ENCODE results near the gene EPHA3.

Gene EPHA3

GRCh38 chr3:89107461-89108290 lies at the start of gene EPHA3:
TSS of gene EPHA3 (plus strand) at chr3:89107621. CDS start at chr3:89107749, 128 bp downstream.
- no peak for DNase-seq (ENCODE audit: low read depth, low spot score)

GRCh38 chr3:89058371-89058770 lies 49.0 kb upstream of the EPHA3 start:
- no peak for DNase-seq (ENCODE audit: low read depth, low spot score)

DNA sequence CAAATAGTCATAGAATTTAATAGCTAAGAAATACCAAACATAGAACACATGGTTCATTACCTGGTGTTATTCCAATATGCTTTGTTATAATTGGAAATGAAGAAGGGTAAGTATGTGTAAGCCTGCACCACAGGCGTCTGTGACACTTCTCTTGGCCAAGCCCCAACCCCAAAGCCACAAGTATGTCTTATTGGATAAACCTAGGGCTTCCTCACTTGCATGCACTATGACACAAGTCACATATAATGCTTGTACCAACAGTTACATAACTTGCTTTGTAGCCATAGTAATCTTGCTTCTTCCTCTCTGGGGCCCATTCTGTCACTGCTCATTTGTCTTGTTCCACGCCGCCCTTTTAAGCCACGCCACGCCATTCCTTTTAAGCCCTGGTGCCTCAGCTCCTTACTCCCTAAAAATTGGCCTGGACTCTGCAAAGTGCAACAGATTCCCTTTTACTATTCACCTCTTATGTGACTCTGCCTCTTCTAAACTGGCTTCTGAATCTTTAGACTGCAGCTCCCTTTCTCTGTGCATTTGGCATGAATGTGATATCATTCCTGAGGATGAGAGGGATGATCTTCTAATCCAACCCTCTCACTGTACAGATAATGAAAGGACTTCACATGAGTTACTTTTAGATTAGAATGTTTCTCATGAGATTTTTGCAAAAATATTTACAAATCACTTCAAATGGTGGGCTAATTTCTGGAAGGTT lies 48.1 kb upstream of the EPHA3 start:
- no peak for DNase-seq (ENCODE audit: low read depth, low spot score)

GRCh38 chr3:89061259-89061658 lies 46.2 kb upstream of the EPHA3 start:
- no peak for DNase-seq (ENCODE audit: low read depth, low spot score)

DNA sequence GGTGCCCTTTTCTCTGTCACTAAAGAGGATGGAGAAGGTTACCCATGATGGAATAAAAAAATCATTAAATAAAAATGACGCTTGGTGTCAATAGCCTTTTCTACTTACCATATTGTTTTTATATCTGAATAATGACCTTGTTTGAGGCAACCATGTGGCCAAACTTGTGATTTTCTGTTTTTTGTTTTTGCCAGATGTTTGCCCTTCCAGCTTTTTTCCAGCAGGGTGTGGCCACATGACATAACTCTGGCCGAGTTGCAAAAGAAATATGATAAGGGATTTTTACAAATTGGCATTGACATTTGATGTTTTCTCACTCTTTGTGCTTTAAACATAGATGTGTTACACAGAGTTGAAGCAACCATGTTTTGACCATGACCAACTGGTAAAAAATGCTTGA lies 39.7 kb upstream of the EPHA3 start:
- DNase-seq (ENCODE audit: low read depth, low spot score) = no peak

GRCh38 chr3:89072642-89073041 lies 34.8 kb upstream of the EPHA3 start:
- no peak for DNase-seq (ENCODE audit: low read depth, low spot score)

GRCh38 chr3:89079944-89080343 lies 27.5 kb upstream of the EPHA3 start:
- DNase-seq (ENCODE audit: low read depth, low spot score) = no peak

GRCh38 chr3:89087851-89088250 lies 19.6 kb upstream of the EPHA3 start:
- no peak for DNase-seq (ENCODE audit: low read depth, low spot score)

GRCh38 chr3:89098173-89098572 lies 9.2 kb upstream of the EPHA3 start:
- DNase-seq (ENCODE audit: low read depth, low spot score) = no peak

DNA sequence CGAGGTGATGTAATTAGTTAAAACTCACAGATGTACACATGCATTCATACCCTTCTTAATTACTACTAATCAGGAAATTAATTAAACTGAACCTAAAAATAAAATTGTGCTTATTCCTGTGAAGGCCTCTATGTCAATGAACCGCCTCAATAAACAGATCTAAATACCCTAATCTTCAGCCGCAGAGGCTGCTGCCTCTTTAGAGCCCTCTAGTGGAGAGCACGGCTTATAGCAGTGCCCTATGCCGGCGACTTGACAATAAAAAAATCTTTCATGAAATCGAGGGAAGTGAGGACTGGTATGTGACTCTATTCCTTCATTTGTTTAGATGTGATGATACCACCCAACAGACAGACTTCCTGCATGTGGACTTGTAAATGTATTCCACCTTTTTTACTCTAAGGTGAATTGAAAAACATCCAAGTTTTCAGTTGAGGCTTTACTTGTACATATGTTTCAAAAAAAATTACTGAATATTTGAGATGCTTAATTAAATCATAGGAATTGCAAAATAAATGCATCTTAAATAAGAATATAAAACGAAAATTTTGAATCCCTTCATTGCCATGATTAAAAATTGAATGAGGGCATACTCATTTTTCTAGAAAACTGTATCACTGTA lies 8.3 kb upstream of the EPHA3 start:
- DNase-seq (ENCODE audit: low read depth, low spot score) = no peak

DNA sequence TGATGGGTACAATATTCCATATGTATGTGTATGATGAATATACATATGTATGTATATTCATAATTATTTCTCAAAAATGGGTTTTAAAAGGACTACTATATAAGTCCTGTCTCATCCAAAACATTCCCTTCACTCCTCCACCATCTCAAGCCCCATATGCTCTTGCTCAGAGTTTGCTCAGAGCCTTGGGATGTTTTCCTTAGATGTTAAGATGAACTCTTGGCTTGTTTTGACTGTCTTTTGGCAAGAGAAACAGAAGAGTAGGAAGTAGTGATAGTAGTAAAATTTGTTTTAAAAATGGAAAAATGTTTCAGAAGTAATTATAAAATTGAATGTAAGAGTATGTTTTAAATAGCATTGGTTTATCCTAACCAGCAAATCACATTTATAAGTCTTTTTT lies 6.2 kb upstream of the EPHA3 start:
- no peak for DNase-seq (ENCODE audit: low read depth, low spot score)

DNA sequence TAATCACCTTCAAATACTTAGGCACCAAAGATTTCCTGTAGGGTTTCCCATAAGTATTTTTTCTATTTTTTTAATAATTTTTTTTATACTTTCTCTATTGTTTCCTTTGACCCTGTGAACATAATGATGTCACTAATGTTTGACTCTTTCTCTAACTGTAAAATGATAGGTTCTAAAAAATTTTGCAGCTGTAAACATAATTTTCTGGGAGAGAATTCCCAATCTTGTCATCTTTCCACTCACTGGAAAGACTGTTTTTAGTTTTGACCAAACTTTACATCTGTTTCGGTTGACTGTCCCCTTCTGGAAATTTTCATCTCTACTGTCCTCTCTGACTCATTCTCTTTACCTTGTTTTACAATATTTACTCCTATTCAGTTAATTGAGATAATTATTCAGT lies 5.5 kb upstream of the EPHA3 start:
- no peak for DNase-seq (ENCODE audit: low read depth, low spot score)

DNA sequence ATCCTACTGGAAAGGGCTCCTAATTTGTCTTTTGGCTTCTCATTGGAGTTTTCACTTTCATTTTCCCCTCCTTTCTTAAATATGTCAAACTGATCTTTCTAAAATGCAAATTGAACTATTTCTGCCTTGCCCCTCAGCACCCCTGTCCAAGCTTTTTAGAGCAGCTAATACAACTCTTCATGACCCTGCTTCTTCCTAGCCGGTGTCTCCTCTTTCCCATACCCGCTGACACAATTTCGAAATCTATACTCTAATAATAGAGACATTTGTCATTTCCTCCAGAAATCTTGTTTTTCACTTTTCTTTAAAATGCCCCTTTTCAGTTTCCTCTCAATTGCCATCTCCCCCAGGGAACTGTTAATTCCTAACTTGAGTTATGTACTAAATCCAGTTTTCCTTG lies 2.9 kb upstream of the EPHA3 start:
- no peak for DNase-seq (ENCODE audit: low read depth, low spot score)

- no peak for DNase-seq (ENCODE audit: low read depth, low spot score)
These were observed 1.9 kb upstream of the EPHA3 start for GRCh38 chr3:89105503-89105902.

GRCh38 chr3:89108291-89108550 lies 800 bp downstream of the EPHA3 start:
- DNase-seq (ENCODE audit: low read depth, low spot score) = no peak

GRCh38 chr3:89113344-89113743 lies 5.9 kb downstream of the EPHA3 start:
- DNase-seq (ENCODE audit: low read depth, low spot score) = no peak

GRCh38 chr3:89113893-89114840 lies 6.7 kb downstream of the EPHA3 start:
- DNase-seq (ENCODE audit: low read depth, low spot score) = no peak

- DNase-seq (ENCODE audit: low read depth, low spot score) = no peak
These were observed 7.4 kb downstream of the EPHA3 start for GRCh38 chr3:89114841-89115223.

DNA sequence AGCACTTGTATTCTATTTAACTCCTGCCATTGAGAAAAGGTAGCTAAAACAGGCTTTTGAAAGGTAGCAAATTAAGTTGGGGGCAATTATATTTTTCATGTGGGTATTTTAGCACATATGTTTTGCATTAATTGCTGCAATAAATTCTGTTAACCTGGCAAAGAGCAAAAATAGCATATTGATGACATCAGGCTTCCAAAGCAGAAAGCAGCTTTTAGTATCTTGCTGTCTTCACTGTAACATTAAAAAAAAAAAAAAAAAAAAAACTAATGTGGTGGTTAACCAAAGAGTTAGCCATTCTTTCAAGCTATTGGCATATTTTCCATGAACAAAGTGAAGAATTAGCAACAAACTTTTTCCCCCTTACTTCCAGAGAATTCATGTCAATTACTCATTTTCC lies 9.1 kb downstream of the EPHA3 start:
- DNase-seq (ENCODE audit: low read depth, low spot score) = no peak

DNA sequence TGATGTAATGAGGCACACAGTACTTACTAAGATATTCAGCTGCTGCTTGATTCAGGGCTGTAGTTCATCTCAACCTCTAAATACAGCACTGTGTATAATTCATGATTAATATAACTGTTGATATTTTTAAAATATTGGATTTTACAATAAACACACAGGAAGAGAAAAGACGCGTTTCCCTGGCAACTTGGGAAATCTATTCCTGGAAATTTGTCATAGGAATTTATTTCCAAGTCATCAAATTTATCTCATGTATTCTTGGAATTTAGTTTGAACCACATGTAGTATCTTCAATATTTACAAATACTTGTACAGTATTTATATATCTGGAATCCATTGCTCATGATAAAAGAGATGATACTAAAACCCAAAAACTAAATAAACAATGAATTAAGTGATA lies 30.6 kb downstream of the EPHA3 start:
- no peak for DNase-seq (ENCODE audit: low read depth, low spot score)

GRCh38 chr3:89139870-89140269 lies 32.4 kb downstream of the EPHA3 start:
- DNase-seq (ENCODE audit: low read depth, low spot score) = no peak

GRCh38 chr3:89144080-89144479 lies 36.7 kb downstream of the EPHA3 start:
- DNase-seq (ENCODE audit: low read depth, low spot score) = no peak
